Choroid plexus epithelial cell (primary cell): Measurements from ENCODE around the gene ZNF280B.
"Not testable (repeated sequence)": the region's sequence is repeated elsewhere in the genome, so short reads cannot be mapped to it uniquely, and the experiment has no call there.

Experiments
- DNase-seq: peaks from one replicate; pipeline ENCODE4 v3.0.0-alpha.2; 2010; ENCODE audit warnings: low read depth
- H3K4me3 ChIP-seq: 2 replicates; pipeline ENCODE4 v1.5.1; 2011; ENCODE audit warnings: low read depth, mild to moderate bottlenecking, control low read depth, low read length, moderate library complexity
- TF ChIP-seq, protein P1 (sequence below): conservative IDR thresholded peaks from 2 replicates; pipeline ENCODE4 v1.5.1; 2011; ENCODE audit warnings: low read depth, mild to moderate bottlenecking, control low read depth, inconsistent platforms, low read length, moderate library complexity

Gene ZNF280B

DNA sequence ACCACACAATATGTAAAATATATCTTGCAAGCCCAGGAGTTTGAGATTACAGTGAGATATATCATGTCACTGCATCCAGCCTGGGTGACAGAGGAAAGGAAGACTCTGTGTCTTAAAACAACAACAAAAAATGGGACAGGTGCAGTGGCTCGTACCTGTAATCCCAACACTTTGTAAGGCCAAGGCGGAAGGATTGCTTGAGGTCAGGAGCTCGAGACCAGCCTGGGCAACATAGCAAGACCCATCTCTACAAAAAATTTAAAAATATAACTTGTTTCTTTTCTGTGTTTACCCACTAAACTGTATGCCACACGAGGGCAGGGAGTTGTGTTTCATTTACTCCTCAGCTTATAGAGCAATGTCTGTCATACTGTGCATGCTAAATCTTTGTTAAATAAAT lies 8.4 kb upstream of the ZNF280B start:
- TF ChIP-seq, protein P1, sequence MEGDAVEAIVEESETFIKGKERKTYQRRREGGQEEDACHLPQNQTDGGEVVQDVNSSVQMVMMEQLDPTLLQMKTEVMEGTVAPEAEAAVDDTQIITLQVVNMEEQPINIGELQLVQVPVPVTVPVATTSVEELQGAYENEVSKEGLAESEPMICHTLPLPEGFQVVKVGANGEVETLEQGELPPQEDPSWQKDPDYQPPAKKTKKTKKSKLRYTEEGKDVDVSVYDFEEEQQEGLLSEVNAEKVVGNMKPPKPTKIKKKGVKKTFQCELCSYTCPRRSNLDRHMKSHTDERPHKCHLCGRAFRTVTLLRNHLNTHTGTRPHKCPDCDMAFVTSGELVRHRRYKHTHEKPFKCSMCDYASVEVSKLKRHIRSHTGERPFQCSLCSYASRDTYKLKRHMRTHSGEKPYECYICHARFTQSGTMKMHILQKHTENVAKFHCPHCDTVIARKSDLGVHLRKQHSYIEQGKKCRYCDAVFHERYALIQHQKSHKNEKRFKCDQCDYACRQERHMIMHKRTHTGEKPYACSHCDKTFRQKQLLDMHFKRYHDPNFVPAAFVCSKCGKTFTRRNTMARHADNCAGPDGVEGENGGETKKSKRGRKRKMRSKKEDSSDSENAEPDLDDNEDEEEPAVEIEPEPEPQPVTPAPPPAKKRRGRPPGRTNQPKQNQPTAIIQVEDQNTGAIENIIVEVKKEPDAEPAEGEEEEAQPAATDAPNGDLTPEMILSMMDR: no peak
- H3K4me3 ChIP-seq: no peak overlapping the region
- no peak for DNase-seq

DNA sequence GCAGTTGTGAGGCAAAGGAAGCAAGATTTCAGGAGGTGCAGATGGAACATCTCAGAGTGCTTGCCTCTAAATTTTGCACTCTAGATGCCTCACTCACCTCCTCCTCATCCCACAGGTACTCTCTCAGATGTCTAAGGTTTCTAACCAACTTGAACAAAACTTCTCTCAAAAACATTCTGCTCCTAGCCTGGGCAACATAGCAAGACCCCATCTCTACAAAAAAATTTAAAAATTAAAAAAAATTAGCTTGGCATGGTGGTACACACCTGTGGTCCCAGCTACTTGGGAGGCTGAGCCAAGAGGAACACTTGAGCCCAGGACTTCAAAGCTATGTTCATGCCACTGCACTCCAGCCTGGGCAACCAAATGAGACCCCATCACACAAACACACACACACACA lies 7.3 kb upstream of the ZNF280B start:
- no peak overlapping the region for H3K4me3 ChIP-seq
- TF ChIP-seq, protein P1: no peak
- no peak for DNase-seq

DNA sequence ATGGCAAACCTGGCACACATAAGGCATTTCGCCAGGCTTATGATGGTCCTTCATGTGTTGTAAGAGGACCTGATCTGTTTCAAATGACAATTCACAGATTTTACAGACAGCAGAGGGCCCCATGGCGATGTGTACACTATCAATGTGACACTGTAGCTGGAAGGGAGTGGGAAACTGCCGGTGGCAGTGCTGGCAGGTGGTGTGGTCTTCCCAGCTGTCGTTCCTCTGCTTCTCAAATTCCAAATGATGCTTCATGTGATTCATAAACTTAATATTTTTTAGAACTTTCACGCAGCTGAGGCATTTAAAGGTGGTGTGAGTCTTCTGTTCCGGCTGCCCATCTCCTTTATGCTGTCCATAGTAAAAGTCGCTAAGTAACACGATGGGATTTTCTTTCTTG lies 5.9 kb upstream of the ZNF280B start:
- DNase-seq, H3K4me3 ChIP-seq: not testable (repeated sequence)

DNA sequence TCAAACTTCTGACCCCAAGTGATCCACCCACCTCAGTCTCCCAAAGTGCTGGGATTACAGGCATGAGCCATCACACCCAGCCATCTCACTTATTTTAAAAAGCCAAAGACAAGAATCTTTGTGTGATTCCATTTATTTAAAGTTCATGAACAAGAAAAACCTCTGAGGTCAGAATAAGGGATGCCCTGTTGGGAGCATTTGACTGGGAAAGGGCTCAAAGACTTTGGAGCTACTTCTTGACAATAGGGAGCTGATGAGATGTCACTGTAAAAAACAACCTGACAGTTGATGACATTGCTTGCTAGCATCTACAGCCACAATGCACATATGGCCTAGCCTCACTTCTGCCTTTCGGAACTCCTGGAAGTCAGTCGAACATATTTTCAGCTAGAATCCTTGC lies 5.1 kb upstream of the ZNF280B start:
- TF ChIP-seq, protein P1: no peak
- no peak for DNase-seq
- H3K4me3 ChIP-seq: no peak overlapping the region

DNA sequence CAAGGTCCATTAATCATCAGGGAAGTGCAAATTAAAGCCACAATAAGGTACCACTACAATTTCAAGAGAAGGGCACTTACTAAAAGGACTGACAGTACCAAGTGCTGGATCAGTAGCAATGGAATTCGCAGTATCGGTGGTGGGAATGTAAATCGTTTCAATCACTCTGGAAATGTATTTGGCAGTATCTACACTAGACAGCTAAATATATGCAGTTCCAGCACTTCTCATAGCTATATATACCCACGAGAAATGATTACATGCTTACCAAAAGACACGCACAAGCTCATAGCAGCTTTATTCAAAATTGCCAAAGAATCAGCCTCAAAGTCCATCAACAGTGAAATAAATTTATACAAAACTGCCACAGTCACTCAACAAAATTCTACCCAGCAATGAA lies 4.4 kb upstream of the ZNF280B start:
- TF ChIP-seq, protein P1: no peak
- H3K4me3 ChIP-seq: no peak overlapping the region
- DNase-seq: no peak

DNA sequence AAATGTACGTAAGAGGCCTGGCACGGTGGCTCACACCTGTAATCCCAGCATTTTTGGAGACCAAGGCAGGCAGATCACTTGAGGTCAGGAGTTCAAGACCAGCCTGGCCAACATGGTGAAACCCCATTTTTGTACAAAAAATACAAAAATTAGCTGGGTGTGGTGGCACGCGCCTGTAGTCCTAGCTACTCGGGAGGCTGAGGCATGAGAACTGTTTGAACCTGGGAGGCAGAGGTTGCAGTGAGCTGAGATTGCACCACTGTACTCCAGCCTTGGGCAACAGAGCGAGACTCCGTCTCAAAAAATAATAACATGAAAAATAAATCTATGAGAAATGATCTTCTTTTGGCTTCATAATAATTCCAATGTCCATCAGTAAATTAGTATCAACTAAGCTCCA lies 2.3 kb upstream of the ZNF280B start:
- DNase-seq, H3K4me3 ChIP-seq: not testable (repeated sequence)

DNA sequence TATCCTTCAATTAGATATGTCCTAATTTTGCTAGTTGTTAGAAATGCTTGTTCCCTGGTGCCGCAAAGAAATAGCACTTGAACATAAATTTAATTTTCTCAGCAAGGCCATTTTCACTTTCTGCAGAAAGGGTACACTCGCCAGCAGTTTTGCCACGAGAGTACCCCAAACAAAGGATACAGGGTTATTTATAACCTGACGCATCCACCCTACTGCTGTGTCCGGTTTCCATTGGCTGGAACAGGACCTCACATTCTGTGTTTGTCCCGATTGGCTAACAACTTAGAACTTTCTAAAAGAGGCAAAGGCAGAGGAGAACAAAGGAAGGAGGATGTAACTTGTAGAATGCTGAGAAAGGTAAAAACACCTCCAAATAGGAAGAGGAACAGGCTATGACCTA lies 1.4 kb upstream of the ZNF280B start:
- not testable (repeated sequence) for H3K4me3 ChIP-seq, DNase-seq

DNA sequence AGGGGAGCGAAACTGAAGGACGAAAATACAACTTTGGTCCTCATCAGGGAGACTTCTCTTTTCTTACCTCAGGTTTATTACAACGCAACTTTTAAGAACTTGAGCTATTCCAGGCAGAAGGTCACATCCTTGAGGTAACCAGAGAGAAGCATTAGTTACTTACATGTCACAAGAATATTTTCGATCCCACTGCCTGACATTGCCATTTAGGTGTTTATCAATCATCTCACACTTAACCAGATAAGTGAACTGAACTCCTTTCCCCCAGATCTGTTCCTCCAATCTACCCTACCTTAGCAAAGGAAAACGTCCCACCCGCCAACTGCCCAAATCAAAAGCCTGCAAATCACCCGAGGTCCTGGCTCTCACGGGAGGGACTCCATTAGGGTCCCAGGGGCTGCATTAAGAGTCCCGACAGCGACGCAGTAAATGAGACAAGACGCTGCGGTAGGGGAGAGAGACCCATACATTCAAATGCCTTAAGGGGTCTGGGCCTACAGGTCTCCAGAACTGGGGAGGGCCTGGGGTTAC lies 734 bp downstream of the ZNF280B start:
- DNase-seq: no peak
- TF ChIP-seq, protein P1: no peak

DNA sequence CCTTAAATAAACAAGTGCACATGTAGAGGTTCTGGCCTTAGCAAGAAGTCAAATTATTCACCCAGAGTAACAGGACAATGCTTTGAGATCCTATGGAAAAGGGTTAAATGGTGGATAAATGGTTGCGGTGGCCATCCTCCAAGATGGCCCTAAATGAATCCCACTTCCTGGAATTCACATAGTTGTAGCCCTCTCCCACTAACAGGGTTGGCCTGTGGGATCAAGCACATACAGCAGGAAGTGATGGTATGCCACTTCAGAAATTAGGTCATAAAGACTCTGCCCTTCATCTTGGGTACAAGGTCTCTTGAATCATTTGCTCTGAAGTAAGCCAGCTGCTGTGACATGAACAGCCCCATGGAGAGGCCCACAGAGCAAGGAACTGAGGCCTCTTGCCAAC lies 1.8 kb downstream of the ZNF280B start:
- DNase-seq: no peak

More for the DNA sequence above, 734 bp downstream of the ZNF280B start:
- peak overlapping the region; percentile 77 for H3K4me3 ChIP-seq

More for the DNA sequence above, 1.8 kb downstream of the ZNF280B start:
- no peak overlapping the region for H3K4me3 ChIP-seq
- TF ChIP-seq, protein P1: no peak
